PC-3 (cell line): ENCODE results near the gene FAM53B. TPM values are rescaled to one million over a fixed set of nuclear protein-coding genes. Genes with fewer than 3 reads are reported as not detected.

Experiments
- ATAC-seq: fragments of 200-7000 bp; cut with Tn5 transposase; 2 replicates; pipeline ENCODE4 v1.9.1; 2020; ENCODE audit warnings: mild to moderate bottlenecking, moderate library complexity
- BruUV-seq: library from RNA; stranded (reverse); fragments of 400-500 nt; replicated peaks from 2 replicates; lab custom pipeline; 2021; lab: Mats Ljungman, UMichigan
- CTCF ChIA-PET: fragments of 300-600 bp; sonication (Branson Sonifier 250); formaldehyde crosslinking; loops from one replicate; lab custom pipeline; 2022; ENCODE audit warnings: antibody characterized with exemption; lab: Charles Lee
- POLR2A ChIA-PET: fragments of 300-600 bp; sonication (Branson Sonifier 250); formaldehyde crosslinking; loops from one replicate; lab custom pipeline; 2022; ENCODE audit warnings: antibody characterized with exemption; ENCODE audit not compliant: unreplicated experiment; lab: Charles Lee
- DNase-seq: peaks from one replicate; pipeline ENCODE4 v3.0.0-alpha.2; 2015
- H2AFZ ChIP-seq: fragments of 300-600 bp; sonication (generic); 2 replicates; pipeline ENCODE4 v1.6.0; 2016; ENCODE audit warnings: antibody characterized with exemption, low read length
- H3F3A ChIP-seq: fragments of 300-600 bp; sonication (generic); one replicate; pipeline ENCODE4 v1.6.0; 2017; ENCODE audit warnings: antibody characterized with exemption, low read length, control low read depth, mild to moderate bottlenecking; ENCODE audit not compliant: unreplicated experiment
- H3K27ac ChIP-seq: fragments of 300-600 bp; sonication (generic); 2 replicates; pipeline ENCODE4 v1.5.1; 2016; ENCODE audit warnings: mild to moderate bottlenecking, low read length
- H3K27me3 ChIP-seq: fragments of 300-600 bp; sonication (generic); 2 replicates; pipeline ENCODE4 v1.6.1; 2016; ENCODE audit warnings: low read length, mixed read lengths
- H3K36me3 ChIP-seq: fragments of 300-600 bp; sonication (generic); 2 replicates; pipeline ENCODE4 v1.6.1; 2016; ENCODE audit warnings: low read depth, mixed run types, low read length, mixed read lengths
- H3K4me1 ChIP-seq: fragments of 300-600 bp; sonication (generic); 2 replicates; pipeline ENCODE4 v1.5.1; 2016; ENCODE audit warnings: low read length; ENCODE audit not compliant: insufficient read depth
- H3K4me2 ChIP-seq: fragments of 300-600 bp; sonication (generic); 2 replicates; pipeline ENCODE4 v1.6.0; 2016; ENCODE audit warnings: low read length
- H3K4me3 ChIP-seq: fragments of 300-600 bp; sonication (generic); 2 replicates; pipeline ENCODE4 v1.5.1; 2016; ENCODE audit warnings: mild to moderate bottlenecking, low read length, mixed read lengths
- H3K79me2 ChIP-seq: fragments of 300-600 bp; sonication (generic); 2 replicates; pipeline ENCODE4 v1.6.1; 2017; ENCODE audit warnings: low read length, mixed read lengths
- H3K9ac ChIP-seq: fragments of 300-600 bp; sonication (generic); 2 replicates; pipeline ENCODE4 v1.6.0; 2016; ENCODE audit warnings: mild to moderate bottlenecking, low read length
- H3K9me2 ChIP-seq: fragments of 300-600 bp; sonication (generic); replicated peaks from 2 replicates; pipeline ENCODE4 v1.6.1; 2016; ENCODE audit warnings: mixed run types, low read length, mixed read lengths
- H3K9me3 ChIP-seq: fragments of 300-600 bp; sonication (generic); 2 replicates; pipeline ENCODE4 v1.6.1; 2016; ENCODE audit warnings: low read length, mixed read lengths
- H4K20me1 ChIP-seq: fragments of 300-600 bp; sonication (generic); 2 replicates; pipeline ENCODE4 v1.6.1; 2016; ENCODE audit warnings: low read length, mixed read lengths
- CTCF ChIP-seq: fragments of 300-600 bp; sonication (generic); conservative IDR thresholded peaks from 2 replicates; pipeline ENCODE4 v1.5.1; 2017; ENCODE audit warnings: antibody characterized with exemption, low read depth, mild to moderate bottlenecking, low read length
- EZH2 ChIP-seq: fragments of 300-600 bp; sonication (generic); IDR thresholded peaks from one replicate; pipeline ENCODE4 v1.6.1; 2017; ENCODE audit warnings: antibody characterized with exemption, mild to moderate bottlenecking, low read length; ENCODE audit not compliant: unreplicated experiment
- EZH2phosphoT487 ChIP-seq: fragments of 300-600 bp; sonication (generic); IDR thresholded peaks from 2 replicates; pipeline ENCODE4 v1.6.1; 2018; ENCODE audit warnings: mild to moderate bottlenecking, antibody characterized with exemption, low read length, borderline replicate concordance
- intact Hi-C: fragments of 100-400 bp; cut with micrococcal nuclease; formaldehyde crosslinking; loops from 2 replicates; pipeline ENCODE4 v1.9.0; 2023
- total RNA-seq: library from RNA; depleted of rRNA; stranded (reverse); fragments of >200 nt; gene quantifications from 2 replicates; pipeline ENCODE4 v1.2.3, GENCODE V29; 2014

The FAM53B gene
- total RNA-seq, 1 experiment from 2014 or later: 19.4 TPM

- H4K20me1 ChIP-seq: no peaks in the 10 kb centered on the region
- no peak overlapping the region for H3K4me2 ChIP-seq
- no peaks in the 10 kb centered on the region for H3K27me3 ChIP-seq
- H3K4me3 ChIP-seq: no peak overlapping the region
- no peaks in the 10 kb centered on the region for H3F3A ChIP-seq
- no peak overlapping the region for H3K27ac ChIP-seq
- BruUV-seq: no TSS peak
- POLR2A ChIA-PET: no interaction called here
- no peaks in the 10 kb centered on the region for H3K36me3 ChIP-seq
- intact Hi-C loops: no loop called here
- ATAC-seq: no peak
- CTCF ChIA-PET: no interaction called here
- no peaks in the 10 kb centered on the region for H3K79me2 ChIP-seq
- H3K9me3 ChIP-seq: no peaks in the 10 kb centered on the region
- no peak overlapping the region for H3K9ac ChIP-seq
- DNase-seq: no peak
- no peak overlapping the region for H2AFZ ChIP-seq
- H3K9me2 ChIP-seq: no peaks in the 10 kb centered on the region
- TF ChIP-seq CTCF (no peak), EZH2phosphoT487 (no peak), EZH2 (no peak)
- no peaks in the 10 kb centered on the region for H3K4me1 ChIP-seq
Measured at GRCh38 chr10:124577651-124578050, 166.5 kb downstream of the FAM53B start.

GRCh38 chr10:124576526-124577420 is 167.4 kb downstream of the FAM53B start:
- Histone ChIP-seq H2AFZ (no peak overlapping the region), H3K9me2 (no peaks in the 10 kb centered on the region), H3K79me2 (no peaks in the 10 kb centered on the region), H3K36me3 (no peaks in the 10 kb centered on the region), H3K4me3 (no peak overlapping the region), H3K4me1 (no peaks in the 10 kb centered on the region), H4K20me1 (no peaks in the 10 kb centered on the region), H3K4me2 (no peak overlapping the region), H3K27ac (no peak overlapping the region), H3K9ac (no peak overlapping the region), H3K27me3 (no peaks in the 10 kb centered on the region), H3K9me3 (no peaks in the 10 kb centered on the region), H3F3A (no peaks in the 10 kb centered on the region)
- ChIA-PET CTCF (no interaction called here), POLR2A (no interaction called here)
- ATAC-seq (no peak), DNase-seq (no peak)
- intact Hi-C loops: no loop called here
- BruUV-seq: no TSS peak
- TF ChIP-seq EZH2 (no peak), EZH2phosphoT487 (no peak), CTCF (no peak)
